Dendritic cell treated with granulocyte-macrophage colony-stimulating factor and Interleukin-4, amounts not matched to agents 40 ng/mL and 50 ng/mL, for 4 days (primary cell): ENCODE data around the gene TRPM1.
A peak's percentile ranks its signal among the peaks of the same experiment; 100 is the strongest.

Experiments used
- H3K27ac Mint-ChIP-seq: one replicate; pipeline ENCODE4 v1.8.0; 2022; ENCODE audit warnings: mild to moderate bottlenecking, mixed read lengths
- H3K27me3 Mint-ChIP-seq: one replicate; pipeline ENCODE4 v1.8.0; 2022; ENCODE audit warnings: mild to moderate bottlenecking, mixed read lengths
- H3K36me3 Mint-ChIP-seq: one replicate; pipeline ENCODE4 v1.8.0; 2022; ENCODE audit warnings: low read depth, mixed read lengths
- H3K4me1 Mint-ChIP-seq: one replicate; pipeline ENCODE4 v1.8.0; 2022; ENCODE audit warnings: low read depth, mixed read lengths
- H3K4me3 Mint-ChIP-seq: one replicate; pipeline ENCODE4 v1.8.0; 2022; ENCODE audit warnings: mild to moderate bottlenecking, moderate library complexity, mixed read lengths
- H3K9me3 Mint-ChIP-seq: one replicate; pipeline ENCODE4 v1.8.0; 2022; ENCODE audit warnings: mixed read lengths
- intact Hi-C: fragments of 100-400 bp; cut with micrococcal nuclease; formaldehyde crosslinking; loops from one replicate; pipeline ENCODE4 v1.15.0; 2022

TRPM1 gene

DNA sequence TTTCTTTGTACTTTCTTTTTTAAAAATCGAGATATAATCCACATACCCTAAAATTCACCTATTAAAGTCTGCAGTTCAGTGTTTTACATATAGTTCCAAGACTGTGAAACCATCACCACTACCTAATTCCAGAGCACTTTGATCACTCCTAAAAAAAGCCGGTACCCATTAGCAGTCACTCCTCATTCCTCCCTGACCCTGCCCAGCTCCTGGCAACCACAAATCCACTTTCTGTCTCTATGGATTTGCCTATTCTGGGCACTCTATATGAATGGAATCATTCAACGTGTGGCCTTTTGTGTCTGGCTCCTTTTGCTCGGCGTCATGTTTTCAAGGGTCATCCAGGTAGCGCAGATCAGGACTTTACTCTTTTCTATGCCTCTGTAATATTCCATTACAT, 17.3 kb downstream of the TRPM1 start:
- Mint-ChIP-seq H3K36me3 (no peaks in the 10 kb centered on the region), H3K4me1 (peaks cover 53% of the 10 kb centered on the region), H3K27ac (peak overlapping the region; percentile 89), H3K9me3 (peaks cover 8% of the 10 kb centered on the region), H3K4me3 (no peak overlapping the region), H3K27me3 (peaks cover 2% of the 10 kb centered on the region)
- intact Hi-C loops = loop anchor here (5.0 kb wide), 1 partner anchor 92 kb away; the partner anchor contains the start of gene MTMR10

DNA sequence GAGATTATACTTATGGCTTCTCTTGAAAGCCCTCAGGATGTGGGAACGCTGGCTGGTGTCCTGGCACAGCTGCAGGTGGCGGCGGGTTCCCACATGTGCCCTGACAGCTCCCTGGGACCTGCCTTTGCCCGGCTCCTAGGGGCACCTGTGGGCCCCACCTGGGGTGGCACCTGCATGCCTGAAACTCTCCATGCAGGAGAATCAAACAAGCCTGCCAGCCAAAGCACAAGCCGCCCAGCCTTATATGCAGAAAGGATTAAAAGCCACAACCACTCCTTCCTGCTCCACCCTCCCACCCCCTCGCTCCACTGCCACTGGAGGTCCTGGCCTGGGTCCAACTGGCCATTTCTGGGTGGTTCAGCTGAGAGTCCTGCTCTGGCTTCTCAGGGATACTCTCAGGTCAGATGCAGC, 18.1 kb downstream of the TRPM1 start:
- peak overlapping the region; percentile 89 for H3K27ac Mint-ChIP-seq
- H3K4me3 Mint-ChIP-seq = no peak overlapping the region
- peaks cover 8% of the 10 kb centered on the region for H3K9me3 Mint-ChIP-seq
- H3K27me3 Mint-ChIP-seq = peaks cover 2% of the 10 kb centered on the region
- H3K4me1 Mint-ChIP-seq = peaks cover 60% of the 10 kb centered on the region
- intact Hi-C loops = loop anchor here (5.0 kb wide), 1 partner anchor 91 kb away; the partner anchor contains the start of gene MTMR10
- H3K36me3 Mint-ChIP-seq = no peaks in the 10 kb centered on the region

DNA sequence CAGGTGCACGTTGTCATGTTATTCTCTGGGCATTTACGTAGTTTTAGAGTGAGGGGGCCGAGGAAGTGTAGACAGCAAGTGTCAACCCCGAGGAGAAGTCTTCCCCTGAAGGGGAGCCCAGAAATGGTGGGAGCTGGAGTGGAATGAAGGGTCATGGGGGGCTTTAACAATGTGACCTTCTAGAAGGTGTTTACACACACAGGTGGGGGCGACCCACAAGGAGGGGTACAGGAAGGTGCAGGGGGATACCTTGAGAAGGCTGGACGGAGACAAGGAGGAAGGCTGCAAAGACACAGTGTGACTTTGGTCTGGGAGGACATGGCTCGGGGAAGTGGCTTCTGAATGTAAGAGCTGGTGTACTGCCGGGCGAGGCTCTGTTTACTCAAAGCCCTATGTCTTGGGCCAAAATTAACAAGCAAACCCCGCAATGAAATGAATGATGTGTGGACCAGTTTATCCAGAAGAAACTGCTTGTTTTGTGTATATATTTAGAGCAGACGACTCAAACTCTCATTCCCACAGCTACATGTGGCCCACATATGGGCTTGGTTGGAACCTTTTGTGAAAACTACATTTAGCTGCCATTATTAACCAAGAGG, 18.7 kb downstream of the TRPM1 start:
- no peak overlapping the region for H3K4me3 Mint-ChIP-seq
- intact Hi-C loops = loop anchor here (5.0 kb wide), 1 partner anchor 91 kb away; the partner anchor contains the start of gene MTMR10

DNA sequence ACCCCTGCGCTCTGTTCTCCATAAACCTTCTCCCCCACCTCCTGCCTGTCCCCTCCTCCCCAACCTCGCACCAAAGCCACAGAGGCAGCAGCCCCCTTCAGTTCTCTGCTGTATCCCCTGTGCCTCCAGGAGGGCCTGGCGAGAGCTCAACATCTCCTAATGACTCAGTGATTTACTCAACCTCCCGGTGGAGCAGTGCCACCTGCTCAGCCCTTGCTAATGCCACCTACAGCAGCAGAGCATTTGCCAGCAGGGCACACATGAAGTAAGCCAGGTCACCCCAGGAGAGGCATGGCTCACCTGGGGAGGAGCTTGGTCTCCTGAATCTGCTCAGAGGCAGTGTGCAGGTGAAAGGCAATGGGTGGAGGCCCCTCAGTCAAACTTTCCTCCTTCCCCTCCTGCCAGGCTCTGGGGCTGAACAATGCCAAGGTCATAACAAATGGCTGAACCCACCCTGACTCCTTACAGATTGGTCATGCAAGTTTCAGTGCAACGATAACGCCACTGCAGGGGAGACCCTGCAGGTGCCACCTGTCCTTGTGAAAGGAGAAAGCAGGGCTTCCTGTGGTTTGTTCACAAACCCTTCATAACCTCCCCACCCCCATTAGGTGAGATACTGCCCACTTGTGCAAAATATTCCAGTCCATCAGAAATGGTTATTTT, 19.8 kb downstream of the TRPM1 start:
- Mint-ChIP-seq H3K9me3 (no peaks in the 10 kb centered on the region), H3K4me1 (peaks cover 71% of the 10 kb centered on the region), H3K4me3 (no peak overlapping the region), H3K36me3 (no peaks in the 10 kb centered on the region), H3K27ac (peak overlapping the region; percentile 89), H3K27me3 (peaks cover 2% of the 10 kb centered on the region)
- intact Hi-C loops = loop anchor here (5.0 kb wide), 1 partner anchor 89 kb away; the partner anchor contains the start of gene MTMR10

More for the DNA sequence above, 18.7 kb downstream of the TRPM1 start:
- peaks cover 2% of the 10 kb centered on the region for H3K27me3 Mint-ChIP-seq
- H3K27ac Mint-ChIP-seq = peak overlapping the region; percentile 89
- peaks cover 65% of the 10 kb centered on the region for H3K4me1 Mint-ChIP-seq
- peaks cover 3% of the 10 kb centered on the region for H3K9me3 Mint-ChIP-seq
- no peaks in the 10 kb centered on the region for H3K36me3 Mint-ChIP-seq

DNA sequence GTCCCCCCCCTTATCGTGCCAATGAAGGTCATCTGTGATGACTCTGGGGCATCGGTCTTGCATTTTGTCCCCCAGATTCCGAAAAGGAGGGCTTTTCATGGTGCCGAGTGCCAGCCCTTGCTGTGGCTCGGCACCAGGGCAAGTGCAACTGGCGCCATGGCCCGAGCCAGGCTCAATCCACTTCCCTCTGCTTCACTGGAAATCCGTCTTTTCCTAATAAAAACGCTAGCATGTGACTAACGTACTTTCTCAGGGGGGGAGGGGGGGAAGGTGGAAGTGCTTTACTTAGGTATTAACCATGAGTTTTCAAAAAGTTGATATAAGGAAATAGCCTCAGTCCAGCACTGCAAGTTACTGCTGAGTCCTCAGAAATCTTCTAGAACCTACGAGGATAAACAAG, 20.5 kb downstream of the TRPM1 start:
- Mint-ChIP-seq H3K4me3 (peak overlapping the region; percentile 62), H3K36me3 (no peaks in the 10 kb centered on the region), H3K9me3 (no peaks in the 10 kb centered on the region), H3K27me3 (peaks cover 2% of the 10 kb centered on the region), H3K27ac (peak overlapping the region; percentile 89), H3K4me1 (peaks cover 69% of the 10 kb centered on the region)
- intact Hi-C loops = loop anchor here (5.0 kb wide), 1 partner anchor 89 kb away; the partner anchor contains the start of gene MTMR10

DNA sequence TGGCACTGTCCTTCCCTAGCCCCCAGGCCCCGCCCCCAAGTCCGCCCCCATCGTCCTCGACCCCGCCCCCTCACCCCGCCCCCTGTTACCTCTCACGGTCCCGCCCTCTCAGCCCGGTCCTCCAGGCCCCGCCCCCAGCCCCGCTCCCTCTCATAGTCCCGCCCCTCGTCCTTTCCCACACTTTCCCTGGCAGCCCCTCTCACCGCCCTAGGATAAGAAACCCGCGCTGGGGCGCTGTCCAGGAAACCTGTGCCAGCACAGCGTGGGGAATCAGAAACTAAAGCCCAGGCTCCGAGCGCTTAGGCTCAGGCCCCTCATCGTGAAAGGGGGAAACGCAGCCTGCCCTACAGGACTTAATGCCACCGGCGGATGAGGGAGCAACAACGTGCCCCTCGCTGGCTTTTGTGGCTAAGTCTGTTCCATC, 20.9 kb downstream of the TRPM1 start:
- H3K27me3 Mint-ChIP-seq = peaks cover 2% of the 10 kb centered on the region
- H3K4me3 Mint-ChIP-seq = peak overlapping the region; percentile 62
- H3K27ac Mint-ChIP-seq = peak overlapping the region; percentile 89
- intact Hi-C loops = loop anchor here (5.0 kb wide), 1 partner anchor 88 kb away; the partner anchor contains the start of gene MTMR10
- peaks cover 69% of the 10 kb centered on the region for H3K4me1 Mint-ChIP-seq
- H3K9me3 Mint-ChIP-seq = peaks cover 1% of the 10 kb centered on the region
- no peaks in the 10 kb centered on the region for H3K36me3 Mint-ChIP-seq

DNA sequence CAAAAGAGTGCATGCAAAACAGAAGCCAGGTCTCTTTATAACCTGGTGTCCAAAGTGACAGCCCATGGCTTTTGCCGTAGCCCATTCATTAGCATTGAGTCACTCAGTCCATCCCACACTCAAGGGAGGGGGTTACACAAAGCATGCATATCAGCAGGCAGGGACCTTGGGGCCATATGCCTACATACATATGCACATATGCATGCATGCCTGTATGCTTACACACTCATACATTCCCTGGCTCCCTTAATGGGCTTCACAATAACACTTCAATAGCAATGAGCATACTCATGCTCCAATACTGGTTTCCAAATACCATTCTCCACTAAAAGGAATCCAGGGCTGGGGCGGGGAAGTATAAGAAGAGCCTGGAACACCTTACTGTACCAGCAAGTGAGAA, 22.0 kb downstream of the TRPM1 start:
- Mint-ChIP-seq H3K9me3 (peaks cover 10% of the 10 kb centered on the region), H3K27ac (no peak overlapping the region), H3K4me1 (peaks cover 69% of the 10 kb centered on the region), H3K36me3 (no peaks in the 10 kb centered on the region), H3K27me3 (peaks cover 2% of the 10 kb centered on the region), H3K4me3 (no peak overlapping the region)
- intact Hi-C loops = no loop called here

DNA sequence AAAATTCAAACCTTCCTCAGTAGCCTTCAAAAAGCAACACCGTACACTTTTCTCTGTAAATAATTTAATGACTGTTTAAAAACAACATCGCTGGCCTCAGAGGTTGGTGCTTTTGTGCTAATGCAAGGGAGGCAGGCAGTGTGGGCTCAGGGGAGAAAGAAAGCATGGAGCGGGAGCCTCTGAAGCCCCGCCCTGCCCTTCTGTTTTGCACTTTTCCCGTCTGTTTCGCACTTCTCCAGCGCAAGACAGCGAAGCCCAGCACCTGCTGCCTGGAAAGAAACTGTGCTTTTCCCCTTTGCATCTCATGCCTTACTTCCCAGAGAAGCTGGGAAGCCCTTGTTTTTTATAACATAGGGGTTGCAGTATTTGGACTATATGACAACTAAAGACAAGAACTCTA, 23.1 kb downstream of the TRPM1 start:
- intact Hi-C loops = no loop called here
- Mint-ChIP-seq H3K4me3 (no peak overlapping the region), H3K27me3 (peaks cover 2% of the 10 kb centered on the region), H3K27ac (no peak overlapping the region), H3K36me3 (no peaks in the 10 kb centered on the region), H3K9me3 (peaks cover 10% of the 10 kb centered on the region), H3K4me1 (peaks cover 59% of the 10 kb centered on the region)

DNA sequence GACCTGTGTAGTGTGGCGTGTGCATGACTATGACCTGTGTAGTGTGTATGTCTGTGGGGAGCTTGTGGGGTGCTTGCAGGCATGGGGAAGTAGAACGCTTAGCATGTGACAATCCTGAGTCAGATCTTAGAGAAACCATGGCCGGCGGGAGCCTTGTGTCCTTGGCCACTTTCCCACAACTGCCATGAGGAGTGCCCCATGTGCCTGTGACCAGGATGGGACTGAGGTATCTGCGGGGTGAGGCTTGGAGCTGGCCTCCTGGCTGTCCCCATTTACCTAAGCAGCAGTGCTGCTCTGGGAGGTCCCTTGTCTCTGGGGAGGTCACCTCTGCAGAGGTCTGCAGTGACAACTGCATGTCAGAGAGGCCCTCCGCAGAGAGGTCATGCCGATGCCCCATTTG, 23.6 kb downstream of the TRPM1 start:
- peaks cover 10% of the 10 kb centered on the region for H3K9me3 Mint-ChIP-seq
- no peaks in the 10 kb centered on the region for H3K36me3 Mint-ChIP-seq
- intact Hi-C loops = no loop called here
- no peak overlapping the region for H3K4me3 Mint-ChIP-seq
- peaks cover 2% of the 10 kb centered on the region for H3K27me3 Mint-ChIP-seq
- peaks cover 54% of the 10 kb centered on the region for H3K4me1 Mint-ChIP-seq
- no peak overlapping the region for H3K27ac Mint-ChIP-seq

DNA sequence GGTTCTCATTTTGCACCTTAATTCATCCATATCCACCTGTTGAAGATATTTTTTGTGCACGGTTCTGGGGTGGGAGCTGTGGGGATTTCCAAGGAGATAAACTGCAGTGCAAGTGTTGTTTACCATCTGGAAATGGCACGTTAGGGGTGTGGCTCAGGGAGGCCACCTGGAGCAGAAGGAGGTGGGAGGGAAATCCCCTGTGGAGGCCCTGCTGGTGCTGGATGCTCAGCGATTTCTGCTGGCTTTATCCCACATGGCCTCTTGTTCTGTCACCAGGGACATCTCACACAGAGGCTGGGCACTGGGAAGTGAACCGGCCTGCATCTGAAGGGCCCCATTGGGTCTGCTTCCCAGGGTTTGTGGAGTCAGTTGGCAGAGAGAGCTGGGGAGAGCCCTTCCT, 24.3 kb downstream of the TRPM1 start:
- H3K36me3 Mint-ChIP-seq = no peaks in the 10 kb centered on the region
- H3K9me3 Mint-ChIP-seq = peaks cover 10% of the 10 kb centered on the region
- H3K27ac Mint-ChIP-seq = no peak overlapping the region
- H3K4me1 Mint-ChIP-seq = peaks cover 46% of the 10 kb centered on the region
- H3K27me3 Mint-ChIP-seq = no peaks in the 10 kb centered on the region
- H3K4me3 Mint-ChIP-seq = no peak overlapping the region
- intact Hi-C loops = no loop called here

DNA sequence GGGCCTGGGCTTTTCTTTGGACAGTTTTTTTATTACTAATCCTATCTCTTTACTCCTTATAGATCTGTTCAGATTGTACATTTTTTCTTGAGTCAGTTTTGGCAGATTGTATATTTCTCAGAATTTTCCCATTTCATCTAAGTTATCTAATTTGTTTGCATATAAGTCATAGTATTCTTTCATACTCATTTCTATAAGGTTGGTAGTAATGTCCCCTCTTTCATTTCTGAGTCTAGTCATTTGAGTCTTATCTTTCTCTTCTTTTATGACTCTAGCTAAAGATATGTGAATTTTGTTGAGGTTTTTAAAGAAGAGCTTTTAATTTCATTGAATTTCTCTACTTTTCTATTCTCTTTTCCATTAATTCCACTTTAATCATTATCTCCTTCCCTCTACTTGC, 27.2 kb downstream of the TRPM1 start:
- Mint-ChIP-seq H3K4me1 (peaks cover 21% of the 10 kb centered on the region), H3K27me3 (no peaks in the 10 kb centered on the region), H3K4me3 (no peak overlapping the region), H3K36me3 (no peaks in the 10 kb centered on the region), H3K27ac (no peak overlapping the region), H3K9me3 (peaks cover 10% of the 10 kb centered on the region)
- intact Hi-C loops = no loop called here

DNA sequence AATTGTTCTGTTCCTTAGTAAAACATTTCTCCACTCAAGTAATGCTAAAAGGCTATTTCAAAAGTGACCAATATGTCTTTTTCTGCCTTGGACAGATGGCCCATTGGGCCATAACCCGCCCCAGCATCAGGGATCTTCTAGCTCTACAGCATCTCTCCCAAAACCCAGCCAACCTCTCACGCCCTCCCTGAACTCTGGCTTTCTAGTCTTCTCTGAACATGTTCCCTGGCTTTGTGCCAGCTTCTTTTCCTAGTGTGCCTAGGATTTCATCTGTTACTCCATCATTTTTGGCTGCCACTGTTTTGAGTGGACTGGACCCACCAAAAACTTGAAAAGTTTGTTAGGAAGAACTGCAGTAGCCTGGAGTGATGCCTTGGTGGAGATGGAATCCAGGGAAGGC, 30.7 kb downstream of the TRPM1 start:
- Mint-ChIP-seq H3K4me3 (no peak overlapping the region), H3K9me3 (peaks cover 10% of the 10 kb centered on the region), H3K27me3 (no peaks in the 10 kb centered on the region), H3K36me3 (no peaks in the 10 kb centered on the region), H3K27ac (no peak overlapping the region), H3K4me1 (no peaks in the 10 kb centered on the region)
- intact Hi-C loops = no loop called here

DNA sequence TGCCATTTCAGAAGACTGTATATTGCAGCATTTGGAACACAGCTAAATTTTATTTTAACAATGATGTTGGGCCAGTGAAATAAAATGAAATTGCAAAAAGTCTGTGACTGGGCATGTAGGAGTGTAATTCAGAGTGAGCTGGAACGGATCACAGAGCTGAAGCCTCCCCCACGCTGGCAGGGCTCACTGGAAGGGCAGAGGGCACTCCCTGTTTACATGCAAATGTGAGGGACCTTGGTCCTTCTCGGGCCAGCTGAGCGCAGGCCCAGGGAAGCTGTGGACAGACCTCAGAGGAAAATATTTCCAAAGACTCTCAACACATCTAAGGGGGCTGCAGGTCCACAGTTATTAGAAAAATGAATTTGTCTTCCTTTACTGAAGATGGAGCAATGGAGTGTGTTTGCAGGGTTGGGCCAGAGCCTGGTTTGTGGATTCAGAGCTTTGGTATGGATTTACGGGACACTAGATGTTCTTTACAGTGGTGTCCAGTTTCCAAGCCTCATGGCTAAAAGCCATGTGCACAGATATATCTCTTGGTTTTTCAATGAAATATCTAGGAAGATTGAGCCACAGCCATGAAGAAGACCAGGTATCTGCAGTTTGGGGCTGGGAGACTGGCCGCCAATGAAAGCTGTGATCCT, 32.0 kb downstream of the TRPM1 start:
- no peaks in the 10 kb centered on the region for H3K4me1 Mint-ChIP-seq
- no peaks in the 10 kb centered on the region for H3K9me3 Mint-ChIP-seq
- no peak overlapping the region for H3K27ac Mint-ChIP-seq
- intact Hi-C loops = no loop called here
- H3K36me3 Mint-ChIP-seq = no peaks in the 10 kb centered on the region
- H3K4me3 Mint-ChIP-seq = no peak overlapping the region
- H3K27me3 Mint-ChIP-seq = no peaks in the 10 kb centered on the region

DNA sequence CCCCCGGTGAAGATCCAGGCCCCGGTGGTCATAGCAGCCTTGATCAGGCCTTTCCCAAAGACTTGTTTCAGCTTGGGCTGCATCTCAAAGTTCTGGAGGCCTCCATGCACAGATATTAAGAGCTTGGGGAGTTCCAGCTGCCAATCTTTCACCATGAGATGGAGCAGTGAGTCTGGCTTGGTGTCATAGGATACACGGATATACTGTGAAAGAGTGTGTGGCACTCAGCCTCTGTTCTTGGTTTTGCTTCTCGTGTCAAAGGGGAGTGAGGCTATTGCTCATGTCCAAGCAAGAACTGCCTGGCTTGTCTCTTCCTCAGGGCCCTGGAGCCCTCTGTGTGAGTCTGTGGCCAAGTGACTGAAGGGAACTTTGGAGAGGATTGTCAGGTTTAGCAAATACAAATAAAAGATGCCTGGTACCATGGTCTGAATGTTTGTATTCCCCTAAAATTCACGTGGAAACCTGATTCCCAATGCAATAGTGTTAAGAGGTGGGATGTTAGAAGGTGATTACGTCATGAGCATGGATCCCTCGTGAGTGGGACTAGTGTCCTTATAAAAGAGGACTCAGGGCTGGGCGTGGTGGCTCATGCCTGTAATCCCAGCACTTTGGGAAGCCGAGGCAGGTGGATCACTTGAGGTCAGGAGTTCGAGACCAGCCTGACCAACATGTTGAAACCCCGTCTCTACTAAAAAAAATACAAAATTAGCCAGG, 33.5 kb downstream of the TRPM1 start:
- Mint-ChIP-seq H3K4me1 (peaks cover 5% of the 10 kb centered on the region), H3K27me3 (peaks cover under 1% of the 10 kb centered on the region), H3K27ac (no peak overlapping the region), H3K4me3 (no peak overlapping the region), H3K36me3 (no peaks in the 10 kb centered on the region), H3K9me3 (no peaks in the 10 kb centered on the region)
- intact Hi-C loops = no loop called here
